NCI-H1105 (cell line): ENCODE results near the gene KCNA1.

Source experiments
- DNase-seq: peaks from one replicate; lab custom pipeline; 2025; lab: John Stamatoyannopoulos, UW

KCNA1 gene

DNA sequence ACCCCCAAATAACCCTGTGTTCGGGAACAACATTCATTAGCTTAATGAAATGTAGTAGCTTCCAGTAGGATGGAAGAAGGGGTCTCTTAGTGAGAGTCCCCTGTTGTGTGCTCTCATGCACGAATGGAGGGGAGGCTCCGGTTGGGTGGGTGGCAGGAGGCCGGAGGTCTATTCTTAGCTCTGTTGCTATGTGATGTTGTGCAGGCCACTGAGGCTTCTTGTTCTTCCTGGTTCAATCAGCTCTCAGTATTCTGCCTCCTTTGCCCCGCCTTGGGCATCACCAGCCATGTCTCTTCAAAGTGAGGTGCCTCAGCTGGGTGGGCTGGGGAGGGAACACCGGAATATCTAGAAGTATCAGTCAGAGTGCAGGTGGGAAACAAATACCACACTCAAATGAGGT is 50.8 kb downstream of the KCNA1 start:
- DNase-seq = no peak

DNA sequence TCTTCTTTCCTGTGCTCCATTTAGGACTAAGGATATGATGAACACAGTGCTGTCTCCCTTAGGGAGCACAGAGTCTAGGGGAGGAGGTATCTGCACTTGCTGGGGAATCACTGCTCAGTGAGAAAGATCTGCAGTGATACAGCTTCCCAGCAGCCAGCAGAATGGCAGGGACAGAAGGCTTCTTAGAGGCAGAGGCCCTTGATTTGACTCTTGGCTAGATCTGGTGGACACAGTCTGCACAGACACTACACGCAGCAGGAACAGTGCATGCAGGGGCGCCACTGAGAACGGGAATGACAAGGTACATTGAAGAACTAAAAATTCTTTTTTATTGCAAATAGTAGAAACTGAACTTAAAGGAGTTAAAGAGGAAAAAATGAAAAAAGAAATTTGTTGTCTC is 51.6 kb downstream of the KCNA1 start:
- no peak for DNase-seq

- no peak for DNase-seq
Observed at GRCh38 chr12:4962539-4963486, 53.1 kb downstream of the KCNA1 start.
